ENCODE results near the gene NFKB1. TPM values are rescaled to one million over a fixed set of nuclear protein-coding genes. Genes with fewer than 3 reads are reported as not detected.

NFKB1 gene
- total RNA-seq, 1 donor from 2014 or later = 19.0 TPM

- DNase-seq (ENCODE audit: low read depth) = peak; percentile 80
- Histone ChIP-seq H3K36me3 (ENCODE audit: control insufficient read depth, insufficient read depth, low read length) (no peaks in the 10 kb centered on the region), H3K4me3 (ENCODE audit: low read depth, low read length) (no peak overlapping the region), H3K27me3 (ENCODE audit: control insufficient read depth, insufficient read depth, low read length) (no peaks in the 10 kb centered on the region)
- FAIRE-seq = no peak
- no peak for TF ChIP-seq CTCF (IDR thresholded peaks at IDR 0.05; ENCODE audit: insufficient read depth, low read length, severe bottlenecking)
These were observed 161.9 kb downstream of the NFKB1 start for GRCh38 chr4:102663073-102663472.

GRCh38 chr4:102665527-102665926 is 164.4 kb downstream of the NFKB1 start:
- Histone ChIP-seq H3K36me3 (ENCODE audit: control insufficient read depth, insufficient read depth, low read length) (no peaks in the 10 kb centered on the region), H3K27me3 (ENCODE audit: control insufficient read depth, insufficient read depth, low read length) (no peaks in the 10 kb centered on the region), H3K4me3 (ENCODE audit: low read depth, low read length) (no peak overlapping the region)
- DNase-seq (ENCODE audit: low read depth) (peak; percentile 97), FAIRE-seq (no peak)
- TF ChIP-seq CTCF (IDR thresholded peaks at IDR 0.05; ENCODE audit: insufficient read depth, low read length, severe bottlenecking) = no peak

Other genes starting within 250 kb of the NFKB1 start
- gene SLC39A8, start 155.9 kb upstream of the NFKB1 start, total RNA-seq = 4.5 and 7.6 TPM in 2 replicates

Data from bronchial epithelial cell (primary cell).